Motor neuron (in vitro differentiated cells): Measurements from ENCODE around the gene PMEPA1. TPM values are rescaled to one million over a fixed set of nuclear protein-coding genes. Genes with fewer than 3 reads are reported as not detected.

Experiments used
- ATAC-seq, 8 experiments: fragments of 200-7000 bp; cut with Tn5 transposase; replicated peaks in 6 of 8; 2 replicates each; pipeline ENCODE4 v1.8.0; 2021; ENCODE audit warnings: mild to moderate bottlenecking in 8 of 8, moderate library complexity in 8 of 8
- H3K27ac ChIP-seq, 2 donors: fragments of 250-450 bp; sonication (Bioruptor Pico); 2 replicates each; pipeline ENCODE4 v1.9.0; 2021; ENCODE audit warnings: antibody characterized with exemption in 2 of 2, mild to moderate bottlenecking in 2 of 2, moderate library complexity in 1 of 2
- H3K4me1 ChIP-seq, 2 donors: fragments of 250-450 bp; sonication (Bioruptor Pico); replicated peaks in 1 of 2; 2 replicates each; pipeline ENCODE4 v1.6.1; 2021; ENCODE audit warnings: antibody characterized with exemption in 2 of 2, mild to moderate bottlenecking in 2 of 2, moderate library complexity in 1 of 2
- H3K4me3 ChIP-seq, 5 donors: fragments of 250-450 bp; sonication (Bioruptor Pico); 2 replicates each; pipeline ENCODE4 v1.9.0; 2021; ENCODE audit warnings: antibody characterized with exemption in 5 of 5, mild to moderate bottlenecking in 5 of 5, moderate library complexity in 4 of 5
- WGBS, 10 experiments: fragments of 450-650 bp; shearing (Covaris generic); methylation state at CpG; one replicate each; pipeline ENCODE4 v1.0.0; 2022; 5-methylcytosine and 5-hydroxymethylcytosine counted together
- in situ Hi-C, 9 experiments: fragments of 400-800 bp; cut with MboI; loops; one replicate each; pipeline ENCODE4 v1.15.0; 2021; ENCODE audit warnings: low sequenced_read_pairs in 9 of 9, low pct_unique_long_range_greater_than_20kb in 2 of 9; ENCODE audit not compliant: unreplicated experiment in 9 of 9
- total RNA-seq, 8 experiments: library from RNA; unstranded; fragments of 300-600 nt; gene quantifications; 2 replicates each; pipeline versions ENCODE4 v1.2.3 to v1.2.4, GENCODE V29; 2022

The PMEPA1 gene, protein sequence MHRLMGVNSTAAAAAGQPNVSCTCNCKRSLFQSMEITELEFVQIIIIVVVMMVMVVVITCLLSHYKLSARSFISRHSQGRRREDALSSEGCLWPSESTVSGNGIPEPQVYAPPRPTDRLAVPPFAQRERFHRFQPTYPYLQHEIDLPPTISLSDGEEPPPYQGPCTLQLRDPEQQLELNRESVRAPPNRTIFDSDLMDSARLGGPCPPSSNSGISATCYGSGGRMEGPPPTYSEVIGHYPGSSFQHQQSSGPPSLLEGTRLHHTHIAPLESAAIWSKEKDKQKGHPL
- total RNA-seq: 10 to 100 TPM in 1 of 8 experiments, 1 to 10 TPM in 6, under 1 TPM in 1; 0.61 to 26.2 (median 2.8) TPM

GRCh38 chr20:57709823-57710799 lies at the start of gene PMEPA1:
Gene PMEPA1, minus strand, starts transcription at chr20:57710015. Its CDS starts 433 bp downstream, at chr20:57709582.
- peak; percentile 78 to 91 (median 86) for ATAC-seq
- Histone ChIP-seq H3K27ac (peak within 1 kb of the TSS in 1 of 2 donors; percentile 84), H3K4me1 (peaks cover 18 to 55% of the 10 kb centered on the region in 2 donors), H3K4me3 (peak within 1 kb of the TSS; percentile 68 to 91 (median 86))
- WGBS, 10 experiments: 0 to 7% (median 0%) methylated on average over 2 to 15 of the region's 92 CpGs; no CpG with 5 or more reads in 5 of the 10 experiments
- in situ Hi-C loops: no loop called here

GRCh38 chr20:57757767-57758166 lies 48.0 kb upstream of the PMEPA1 start:
- in situ Hi-C loops: no loop called here

GRCh38 chr20:57756921-57757320 lies 47.1 kb upstream of the PMEPA1 start:
- Histone ChIP-seq H3K27ac (no peak overlapping the region), H3K4me1 (no peaks in the 10 kb centered on the region), H3K4me3 (no peak overlapping the region)
- in situ Hi-C loops: no loop called here
- no peak for ATAC-seq
- WGBS, 10 experiments: 63 to 95% (median 80%) methylated on average over 1 to 4 of the region's 4 CpGs; no CpG with 5 or more reads in 5 of the 10 experiments

More at GRCh38 chr20:57757767-57758166, 48.0 kb upstream of the PMEPA1 start:
- 0 to 44% (median 14%) methylated on average over 1 of the region's 1 CpG; no CpG with 5 or more reads in 3 of the 10 experiments for WGBS, 10 experiments
- Histone ChIP-seq H3K27ac (no peak overlapping the region), H3K4me1 (no peaks in the 10 kb centered on the region), H3K4me3 (no peak overlapping the region)
- no peak for ATAC-seq

GRCh38 chr20:57756213-57756612 lies 46.4 kb upstream of the PMEPA1 start:
- in situ Hi-C loops: no loop called here
- Histone ChIP-seq H3K4me1 (no peaks in the 10 kb centered on the region), H3K4me3 (no peak overlapping the region), H3K27ac (no peak overlapping the region)
- 20 to 100% (median 82%) methylated on average over 1 to 4 of the region's 4 CpGs; no CpG with 5 or more reads in 3 of the 10 experiments for WGBS, 10 experiments
- ATAC-seq: no peak

DNA sequence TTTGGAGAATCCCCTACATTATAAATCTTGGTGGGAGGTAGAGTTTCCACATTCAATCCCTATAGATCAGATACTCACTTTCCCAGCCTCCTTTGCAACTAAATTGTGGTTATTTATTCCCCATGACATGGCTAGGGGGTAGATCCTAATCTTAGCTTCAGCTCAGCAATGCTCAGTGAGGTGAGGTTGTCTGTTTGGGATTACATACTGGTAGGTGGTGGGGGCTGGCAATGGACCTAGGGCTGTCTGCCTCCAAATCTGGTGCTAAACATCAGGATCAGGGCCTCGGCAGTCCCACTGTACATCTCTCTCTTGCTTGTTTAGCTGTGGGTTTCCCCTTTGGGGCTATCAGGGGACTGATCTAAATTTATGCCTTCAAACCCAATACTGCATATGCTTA lies 45.8 kb upstream of the PMEPA1 start:
- Histone ChIP-seq H3K4me1 (no peaks in the 10 kb centered on the region), H3K27ac (no peak overlapping the region), H3K4me3 (no peak overlapping the region)
- in situ Hi-C loops: no loop called here
- ATAC-seq: no peak
- 33 to 60% methylated on average over 1 of the region's 1 CpG; no CpG with 5 or more reads in 8 of the 10 experiments for WGBS, 10 experiments

GRCh38 chr20:57754190-57754589 lies 44.4 kb upstream of the PMEPA1 start:
- in situ Hi-C loops: no loop called here
- no peak for ATAC-seq
- peaks cover 0 to 2% of the 10 kb centered on the region in 2 donors for H3K4me1 ChIP-seq

DNA sequence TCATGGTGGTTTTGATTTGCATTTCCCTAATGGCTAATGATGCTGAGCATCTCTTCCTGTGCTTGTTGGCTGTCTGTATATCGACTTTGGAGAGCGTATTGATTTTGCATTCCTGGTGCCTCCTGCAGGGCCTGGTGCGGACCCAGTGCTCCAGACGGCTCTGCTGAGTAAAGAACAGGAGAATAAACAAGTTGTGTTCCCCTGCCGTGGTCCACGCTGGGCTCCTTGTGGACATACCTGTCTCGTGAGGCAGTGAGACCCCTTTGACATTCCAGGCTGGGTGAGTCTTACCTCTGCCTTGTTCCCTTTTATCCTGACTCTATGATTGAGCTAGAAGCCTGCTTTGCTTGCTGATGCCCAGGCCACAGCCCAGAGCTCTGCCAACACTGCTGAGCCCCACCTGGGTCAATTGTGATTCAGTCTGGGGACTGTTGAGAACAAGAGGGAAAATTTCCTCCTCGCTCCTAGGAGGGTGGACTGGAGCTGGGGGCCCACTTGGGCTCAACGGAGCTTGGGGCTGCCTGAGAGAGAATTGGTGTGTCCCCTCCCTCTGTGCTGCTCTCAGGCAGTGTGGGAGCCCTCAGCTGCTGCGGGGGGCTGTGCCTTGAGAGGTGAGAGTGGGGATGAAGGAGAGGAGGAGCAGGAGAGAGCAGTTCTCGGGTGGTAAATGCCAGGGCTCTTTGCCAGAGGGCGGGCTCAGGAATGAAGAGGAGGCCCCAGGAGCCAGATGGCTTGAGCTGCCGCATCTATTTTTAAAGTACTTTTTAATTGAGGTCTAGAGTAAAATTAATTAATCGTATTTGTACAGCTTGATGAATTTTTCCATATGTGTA lies 43.7 kb upstream of the PMEPA1 start:
- H3K27ac ChIP-seq: no peak overlapping the region
- in situ Hi-C loops: no loop called here
- no peak overlapping the region for H3K4me3 ChIP-seq
- 17 to 75% (median 62%) methylated on average over 1 to 7 of the region's 14 CpGs for WGBS, 10 experiments
- H3K4me1 ChIP-seq: peaks cover 0 to 9% of the 10 kb centered on the region in 2 donors
- no peak for ATAC-seq

More at GRCh38 chr20:57754190-57754589, 44.4 kb upstream of the PMEPA1 start:
- Histone ChIP-seq H3K4me3 (no peak overlapping the region), H3K27ac (no peak overlapping the region)
- 50 to 100% (median 80%) methylated on average over 1 of the region's 3 CpGs; no CpG with 5 or more reads in 5 of the 10 experiments for WGBS, 10 experiments

DNA sequence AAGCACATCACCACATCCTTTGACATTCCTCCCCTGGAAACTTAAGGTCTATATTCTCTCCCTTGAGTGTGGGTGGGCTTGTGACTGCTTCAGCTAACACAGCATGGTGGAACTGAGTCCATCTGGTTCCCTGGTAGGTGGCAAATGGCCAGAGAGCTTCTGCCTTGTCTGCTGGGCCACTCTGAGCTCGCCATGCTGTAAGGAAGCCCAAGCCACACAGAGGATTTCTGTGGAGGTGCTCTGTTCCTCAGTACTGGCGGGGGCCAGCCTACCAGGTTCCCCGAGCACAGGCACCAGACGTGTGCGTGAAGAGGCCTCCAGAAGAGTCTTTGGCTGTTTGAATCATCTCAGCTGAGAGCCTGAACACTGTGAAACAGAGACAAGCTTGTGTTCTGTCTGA lies 41.6 kb upstream of the PMEPA1 start:
- in situ Hi-C loops: no loop called here
- WGBS, 10 experiments: 40% methylated on average over 1 of the region's 5 CpGs; no CpG with 5 or more reads in 9 of the 10 experiments
- no peak for ATAC-seq
- Histone ChIP-seq H3K4me3 (no peak overlapping the region), H3K27ac (no peak overlapping the region), H3K4me1 (peaks cover 0 to 10% of the 10 kb centered on the region in 2 donors)

- no peak for ATAC-seq
- in situ Hi-C loops: no loop called here
- 60 to 100% (median 93%) methylated on average over 1 to 6 of the region's 7 CpGs; no CpG with 5 or more reads in 3 of the 10 experiments for WGBS, 10 experiments
These were observed 40.1 kb upstream of the PMEPA1 start for GRCh38 chr20:57749869-57750268.

DNA sequence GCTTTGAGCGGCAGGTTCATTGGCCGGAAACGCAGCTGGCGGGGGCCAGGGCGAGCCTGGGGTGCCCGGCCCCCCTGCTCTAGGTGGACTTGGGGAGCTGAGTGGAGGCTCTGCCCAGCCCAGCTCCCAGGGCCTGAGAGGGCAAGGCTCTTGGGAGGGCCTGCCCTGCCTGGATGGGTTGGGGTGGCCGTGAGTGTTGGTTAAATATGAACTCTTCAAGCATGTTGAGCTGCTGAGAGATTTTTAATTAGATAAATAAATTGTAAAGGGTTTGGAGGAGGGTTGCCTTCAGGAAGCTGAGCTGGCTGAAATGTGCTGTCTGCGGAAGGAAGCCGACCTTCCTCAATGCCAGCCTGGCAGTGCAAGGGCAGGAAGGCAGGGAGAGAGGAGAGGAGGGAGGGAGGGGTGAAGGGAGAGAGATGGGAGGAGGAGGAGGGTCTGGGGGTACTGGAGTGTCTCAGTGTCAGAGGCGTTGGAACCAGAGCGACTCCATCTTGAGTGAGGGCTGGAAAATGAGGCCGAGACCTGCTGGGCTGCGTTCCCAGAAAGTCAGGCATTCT lies 39.4 kb upstream of the PMEPA1 start:
- Histone ChIP-seq H3K27ac (no peak overlapping the region), H3K4me3 (no peak overlapping the region), H3K4me1 (peaks cover 0 to 10% of the 10 kb centered on the region in 2 donors)
- in situ Hi-C loops: no loop called here
- WGBS, 10 experiments: 10 to 80% (median 49%) methylated on average over 1 to 10 of the region's 13 CpGs; no CpG with 5 or more reads in 4 of the 10 experiments
- peak in 4 of 8 experiments; percentile 22 to 46 (median 37) for ATAC-seq

More at GRCh38 chr20:57749869-57750268, 40.1 kb upstream of the PMEPA1 start:
- H3K4me3 ChIP-seq: no peak overlapping the region
- H3K4me1 ChIP-seq: peaks cover 0 to 10% of the 10 kb centered on the region in 2 donors
- H3K27ac ChIP-seq: no peak overlapping the region

DNA sequence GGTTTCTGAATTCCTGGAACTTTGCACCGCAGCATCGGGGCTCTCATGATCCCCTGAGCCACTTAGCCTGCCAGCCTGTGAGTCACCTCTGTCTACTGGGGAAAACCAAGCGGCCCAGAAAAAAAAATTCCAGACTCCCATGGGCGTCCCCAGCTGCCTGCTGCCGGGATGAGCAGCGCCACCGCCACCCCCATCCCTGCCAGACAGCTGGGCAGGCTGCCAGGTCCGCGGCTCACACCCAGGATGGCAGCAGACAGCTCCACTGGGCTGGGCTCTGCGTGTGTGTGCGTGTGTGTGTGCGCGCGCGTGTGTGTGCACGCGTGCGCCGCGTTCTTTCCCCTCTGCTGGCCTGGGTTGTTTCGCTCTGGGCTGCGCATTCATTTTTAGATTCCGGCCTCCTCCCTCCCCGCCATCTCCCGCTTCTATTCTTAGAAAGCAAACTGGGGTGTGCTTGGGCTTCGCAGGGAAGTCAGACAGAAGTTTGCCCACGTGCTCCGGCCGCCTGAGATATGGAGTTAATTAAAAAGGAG lies 38.9 kb upstream of the PMEPA1 start:
- ATAC-seq: peak; percentile 87 to 99 (median 93)
- Histone ChIP-seq H3K4me3 (no peak overlapping the region), H3K4me1 (peaks cover 0 to 10% of the 10 kb centered on the region in 2 donors), H3K27ac (no peak overlapping the region)
- in situ Hi-C loops: no loop called here
- WGBS, 10 experiments: 0 to 70% (median 0%) methylated on average over 1 to 24 of the region's 29 CpGs; no CpG with 5 or more reads in 5 of the 10 experiments
